HFFc6 (cell line): ENCODE measurements around the gene ARHGEF4. TPM values are rescaled to one million over a fixed set of nuclear protein-coding genes. Genes with fewer than 3 reads are reported as not detected.

Experiments used
- DNase-seq: peaks from one replicate; pipeline ENCODE4 v3.0.0-alpha.2; 2018
- H3K27ac Mint-ChIP-seq: 2 replicates; pipeline ENCODE4 v1.8.0; 2020; ENCODE audit warnings: mild to moderate bottlenecking, mixed read lengths
- H3K27me3 Mint-ChIP-seq: 2 replicates; pipeline ENCODE4 v1.8.0; 2021; ENCODE audit warnings: mild to moderate bottlenecking, moderate library complexity, mixed read lengths; ENCODE audit not compliant: insufficient read depth
- H3K36me3 Mint-ChIP-seq: 2 replicates; pipeline ENCODE4 v1.8.0; 2021; ENCODE audit warnings: low read depth, mixed read lengths
- H3K4me1 Mint-ChIP-seq: 2 replicates; pipeline ENCODE4 v1.8.0; 2020; ENCODE audit warnings: low read depth, mixed read lengths
- H3K4me3 Mint-ChIP-seq: 2 replicates; pipeline ENCODE4 v1.8.0; 2020; ENCODE audit warnings: mild to moderate bottlenecking, moderate library complexity, mixed read lengths
- H3K9me3 Mint-ChIP-seq: 2 replicates; pipeline ENCODE4 v1.8.0; 2020; ENCODE audit warnings: mild to moderate bottlenecking, mixed read lengths
- total RNA-seq, 6 experiments: library from RNA; stranded (reverse); fragmentation: NEBNext Ultra II Directional; extraction: Animal tissue kit (Norgen Biotek cat#: 25700); gene quantifications; 2 replicates in 1 of 6; 3 replicates in 5 of 6; pipeline ENCODE4 v1.2.3, GENCODE V29; 2021
- TF ChIP-seq, protein P1 (sequence below): fragments of 200-600 bp; sonication (generic); IDR thresholded peaks from 2 replicates; pipeline ENCODE4 v1.5.0; 2021; ENCODE audit warnings: antibody characterized with exemption, mild to moderate bottlenecking

Gene ARHGEF4
- total RNA-seq, 6 experiments from 2014 or later = 0.94 to 2.2 (median 1.4) TPM

DNA sequence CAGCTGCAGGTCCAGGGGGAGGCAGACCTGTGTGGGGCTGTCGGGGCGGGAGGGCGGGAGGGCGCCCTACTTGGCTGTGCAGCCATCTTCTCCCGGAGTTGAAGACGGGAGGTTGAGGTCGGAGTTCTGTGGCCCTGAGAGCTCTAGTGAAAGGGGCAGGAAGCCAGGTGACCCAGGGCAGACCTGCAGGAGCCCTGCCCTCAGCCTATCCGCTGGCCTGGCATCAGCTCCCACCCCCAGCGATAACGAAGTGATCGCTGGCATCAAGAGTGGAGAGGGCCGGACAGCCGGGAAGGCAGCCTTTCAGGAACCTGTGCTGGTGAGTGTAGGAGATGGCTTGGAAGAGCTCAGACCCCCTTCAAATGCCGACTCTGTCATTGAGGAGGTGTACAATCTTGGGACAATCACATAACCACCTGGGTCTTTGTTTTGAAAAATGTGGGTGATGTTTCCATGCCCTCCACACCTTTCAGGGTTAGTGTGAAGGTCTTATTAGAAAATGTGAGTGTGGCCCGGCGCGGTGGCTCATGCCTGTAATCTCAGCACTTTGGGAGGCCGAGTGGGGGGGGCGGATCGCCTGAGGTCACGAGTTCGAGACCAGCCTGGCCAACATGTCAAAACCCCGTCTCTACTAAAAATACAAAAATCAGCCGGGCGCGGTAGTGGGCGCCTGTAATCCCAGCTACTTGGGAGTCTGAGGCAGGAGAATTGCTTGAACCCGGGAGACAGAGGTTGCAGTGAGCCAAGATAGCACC, 1.3 kb downstream of the ARHGEF4 start:
- H3K36me3 Mint-ChIP-seq = no peaks in the 10 kb centered on the region
- H3K9me3 Mint-ChIP-seq = no peaks in the 10 kb centered on the region; the same call in 1 of the 2 replicates
- no peak overlapping the region for H3K4me3 Mint-ChIP-seq
- H3K4me1 Mint-ChIP-seq = no peaks in the 10 kb centered on the region
- no peak for DNase-seq
- H3K27ac Mint-ChIP-seq = no peak overlapping the region
- TF ChIP-seq, protein P1, sequence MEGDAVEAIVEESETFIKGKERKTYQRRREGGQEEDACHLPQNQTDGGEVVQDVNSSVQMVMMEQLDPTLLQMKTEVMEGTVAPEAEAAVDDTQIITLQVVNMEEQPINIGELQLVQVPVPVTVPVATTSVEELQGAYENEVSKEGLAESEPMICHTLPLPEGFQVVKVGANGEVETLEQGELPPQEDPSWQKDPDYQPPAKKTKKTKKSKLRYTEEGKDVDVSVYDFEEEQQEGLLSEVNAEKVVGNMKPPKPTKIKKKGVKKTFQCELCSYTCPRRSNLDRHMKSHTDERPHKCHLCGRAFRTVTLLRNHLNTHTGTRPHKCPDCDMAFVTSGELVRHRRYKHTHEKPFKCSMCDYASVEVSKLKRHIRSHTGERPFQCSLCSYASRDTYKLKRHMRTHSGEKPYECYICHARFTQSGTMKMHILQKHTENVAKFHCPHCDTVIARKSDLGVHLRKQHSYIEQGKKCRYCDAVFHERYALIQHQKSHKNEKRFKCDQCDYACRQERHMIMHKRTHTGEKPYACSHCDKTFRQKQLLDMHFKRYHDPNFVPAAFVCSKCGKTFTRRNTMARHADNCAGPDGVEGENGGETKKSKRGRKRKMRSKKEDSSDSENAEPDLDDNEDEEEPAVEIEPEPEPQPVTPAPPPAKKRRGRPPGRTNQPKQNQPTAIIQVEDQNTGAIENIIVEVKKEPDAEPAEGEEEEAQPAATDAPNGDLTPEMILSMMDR = no peak
- H3K27me3 Mint-ChIP-seq = peaks cover 19% of the 10 kb centered on the region

DNA sequence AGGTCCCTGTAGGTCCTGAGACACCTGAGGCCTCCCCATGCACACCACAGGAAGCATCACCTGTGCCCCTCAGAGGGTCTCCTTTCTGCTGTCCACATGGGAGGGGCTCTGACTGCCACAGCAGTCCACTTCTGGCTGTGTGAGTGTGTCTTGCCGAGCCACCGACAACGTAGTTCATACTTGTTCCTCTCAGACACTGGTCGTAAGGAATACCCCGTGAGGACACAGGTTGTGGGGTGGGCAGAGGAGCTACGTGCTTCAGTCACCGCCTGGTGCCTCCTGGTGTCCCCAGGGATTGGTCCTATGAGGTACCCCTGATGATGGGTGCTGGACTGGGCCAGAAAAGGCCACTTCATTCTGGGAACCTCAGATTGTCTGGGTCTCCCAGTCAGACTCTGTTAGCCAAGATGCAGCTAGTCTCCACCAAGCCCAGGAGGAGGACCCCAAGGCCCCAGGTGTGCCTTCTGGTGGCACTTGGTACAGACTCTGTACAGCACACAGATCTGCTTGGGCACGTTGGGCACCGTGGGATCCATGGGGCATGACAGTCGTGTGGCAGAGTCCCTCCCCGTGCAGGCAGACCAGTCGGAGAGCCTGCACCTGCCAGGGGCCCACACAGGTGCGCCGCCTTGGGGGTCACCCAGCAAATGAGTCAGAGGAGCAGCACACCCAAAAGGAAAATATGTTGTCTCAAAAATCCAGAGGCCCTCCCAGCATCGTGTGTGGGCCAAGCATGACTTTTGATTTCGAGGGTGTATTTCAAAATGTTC, 2.5 kb downstream of the ARHGEF4 start:
- H3K9me3 Mint-ChIP-seq = no peaks in the 10 kb centered on the region; the same call in 1 of the 2 replicates
- peaks cover 17% of the 10 kb centered on the region for H3K27me3 Mint-ChIP-seq
- no peaks in the 10 kb centered on the region for H3K4me1 Mint-ChIP-seq
- no peaks in the 10 kb centered on the region for H3K36me3 Mint-ChIP-seq
- no peak for DNase-seq
- TF ChIP-seq, protein P1 = no peak
- no peak overlapping the region for H3K4me3 Mint-ChIP-seq
- no peak overlapping the region for H3K27ac Mint-ChIP-seq

DNA sequence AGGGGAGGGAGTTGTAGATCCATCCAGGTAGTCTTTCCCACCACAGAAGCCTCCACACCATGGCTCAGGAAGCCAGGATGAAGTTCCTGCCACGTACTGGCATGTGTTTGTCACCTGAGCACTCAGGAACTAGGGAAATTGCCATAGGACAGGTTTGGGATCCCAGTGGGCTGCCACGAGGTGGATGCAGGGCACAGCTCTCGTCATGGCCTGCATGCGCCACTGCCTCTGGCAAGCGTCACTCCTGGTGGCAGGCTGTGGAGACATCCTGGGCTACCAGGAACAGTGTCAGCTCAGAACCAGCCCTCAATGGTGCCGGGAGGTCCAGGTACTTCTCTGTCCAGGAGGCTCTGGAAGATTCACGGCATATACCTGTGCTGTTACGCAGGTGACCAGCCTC, 3.8 kb downstream of the ARHGEF4 start:
- Mint-ChIP-seq H3K4me1 (no peaks in the 10 kb centered on the region), H3K27ac (no peak overlapping the region), H3K36me3 (no peaks in the 10 kb centered on the region), H3K27me3 (peaks cover 18% of the 10 kb centered on the region), H3K9me3 (no peaks in the 10 kb centered on the region; the same call in 1 of the 2 replicates), H3K4me3 (no peak overlapping the region)
- TF ChIP-seq, protein P1 = no peak
- DNase-seq = no peak

DNA sequence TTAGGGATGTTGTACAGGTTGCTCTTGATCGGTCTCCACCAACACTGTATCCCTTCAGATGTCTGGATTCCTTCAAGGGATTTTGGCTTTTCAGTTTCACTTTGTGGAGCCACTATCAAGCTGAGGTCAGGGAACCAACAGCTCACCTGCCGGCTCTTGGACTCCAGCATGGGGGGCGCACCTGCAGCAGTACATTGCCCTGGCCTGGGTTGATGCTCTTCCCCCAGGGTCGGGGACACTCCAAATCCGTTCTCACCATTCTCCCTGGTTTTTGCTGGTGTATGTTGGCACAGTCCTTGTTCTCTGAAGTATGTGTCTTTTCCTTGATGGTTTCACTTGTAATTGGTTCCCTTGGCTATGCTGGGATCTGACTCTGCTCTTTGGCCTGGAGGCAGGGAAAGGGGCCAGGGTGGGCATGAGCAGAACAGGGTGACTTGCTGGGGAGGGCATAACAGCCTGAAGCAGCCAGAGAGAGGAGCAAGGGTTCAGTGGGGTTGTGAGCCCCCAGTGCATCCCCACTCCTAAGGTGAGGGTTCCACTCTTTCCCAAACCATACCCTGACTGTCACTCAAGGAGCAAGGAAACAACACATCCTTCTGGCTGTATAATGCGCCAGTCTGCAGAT, 5.1 kb downstream of the ARHGEF4 start:
- TF ChIP-seq, protein P1 = no peak
- no peak overlapping the region for H3K27ac Mint-ChIP-seq
- no peak overlapping the region for H3K4me3 Mint-ChIP-seq
- DNase-seq = no peak
- H3K27me3 Mint-ChIP-seq = peaks cover 23% of the 10 kb centered on the region
- H3K9me3 Mint-ChIP-seq = no peaks in the 10 kb centered on the region; the same call in 1 of the 2 replicates
- no peaks in the 10 kb centered on the region; the same call in 1 of the 2 replicates for H3K4me1 Mint-ChIP-seq
- no peaks in the 10 kb centered on the region for H3K36me3 Mint-ChIP-seq

DNA sequence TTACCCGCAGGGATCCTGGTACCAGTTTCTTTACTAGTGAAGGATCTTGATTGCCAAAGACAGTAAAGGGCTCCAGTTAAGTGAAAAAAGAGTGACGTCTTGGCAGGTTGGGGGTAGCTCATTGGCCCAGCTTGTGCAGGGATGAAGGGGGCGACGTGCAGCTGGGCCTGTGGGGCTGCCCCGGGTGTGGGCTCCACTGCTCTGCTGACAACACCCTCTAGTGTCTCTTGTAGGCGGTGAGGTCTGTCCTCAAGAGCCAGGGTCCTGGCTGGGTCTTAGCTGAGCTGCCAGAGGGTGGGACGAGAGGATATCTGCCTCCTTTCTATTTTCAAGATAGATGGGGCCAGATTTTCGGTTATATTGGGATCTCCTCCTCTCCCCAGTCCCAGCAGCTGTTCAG, 6.1 kb downstream of the ARHGEF4 start:
- Mint-ChIP-seq H3K9me3 (no peaks in the 10 kb centered on the region; the same call in 1 of the 2 replicates), H3K27me3 (peaks cover 23% of the 10 kb centered on the region), H3K4me3 (no peak overlapping the region), H3K4me1 (no peaks in the 10 kb centered on the region; the same call in 1 of the 2 replicates), H3K36me3 (no peaks in the 10 kb centered on the region), H3K27ac (no peak overlapping the region)
- TF ChIP-seq, protein P1 = no peak
- DNase-seq = no peak
